Heart left ventricle (tissue), 16 donors: Measurements from ENCODE around the gene ZFYVE19. TPM values are rescaled to one million over a fixed set of nuclear protein-coding genes. Genes with fewer than 3 reads are reported as not detected.

Experiments
- ATAC-seq, 4 donors: fragments of 200-7000 bp; cut with Tn5 transposase; one replicate each; pipeline ENCODE4 v1.9.1; 2020 to 2022; ENCODE audit warnings: moderate library complexity in 4 of 4, mild to moderate bottlenecking in 3 of 4, moderate number of reproducible peaks in 1 of 4
- DNase-seq, 5 donors: peaks; one replicate each; pipeline ENCODE4 v3.0.0-alpha.2; 2020
- H3K27ac ChIP-seq, 12 donors: fragments of 200-600 bp; sonication (generic) in 4 of 12; one replicate each; pipeline versions ENCODE4 v1.5.0 to v1.8.0; 2016 to 2022; ENCODE audit warnings: mild to moderate bottlenecking in 2 of 12
- H3K27me3 ChIP-seq, 9 donors: fragments of 200-600 bp; sonication (generic) in 2 of 9; one replicate each; pipeline versions ENCODE4 v1.5.1 to v1.8.0; 2016 to 2022; ENCODE audit warnings: mild to moderate bottlenecking in 3 of 9
- H3K36me3 ChIP-seq, 9 donors: fragments of 200-600 bp; sonication (generic) in 2 of 9; one replicate each; pipeline versions ENCODE4 v1.5.0 to v1.8.0; 2018 to 2022; ENCODE audit warnings: mild to moderate bottlenecking in 2 of 9
- H3K4me1 ChIP-seq, 12 donors: fragments of 200-600 bp; sonication (generic) in 4 of 12; one replicate each; pipeline versions ENCODE4 v1.5.0 to v1.8.0; 2016 to 2022; ENCODE audit warnings: mild to moderate bottlenecking in 3 of 12
- H3K4me3 ChIP-seq, 12 donors: fragments of 200-600 bp; sonication (generic) in 4 of 12; one replicate each; pipeline versions ENCODE4 v1.5.0 to v1.8.0; 2017 to 2022; ENCODE audit warnings: mild to moderate bottlenecking in 9 of 12, moderate library complexity in 4 of 12
- H3K9me3 ChIP-seq, 12 donors: fragments of 200-600 bp; sonication (generic) in 4 of 12; one replicate each; pipeline versions ENCODE4 v1.5.0 to v1.8.0; 2016 to 2022; ENCODE audit warnings: mild to moderate bottlenecking in 1 of 12
- POLR2A ChIP-seq, 2 donors: fragments of 450-650 bp; IDR thresholded peaks; one replicate each; pipeline ENCODE4 v1.6.1; 2017; ENCODE audit warnings: antibody characterized with exemption in 2 of 2, mild to moderate bottlenecking in 2 of 2, moderate library complexity in 2 of 2
- WGBS, 4 donors: extraction: QIAGEN DNeasy Blood & Tissue Kit in 2 of 4; methylation state at CpG; one replicate each; pipeline versions ENCODE4 v1.1.5 to v1.1.7; 2013 to 2018; 5-methylcytosine and 5-hydroxymethylcytosine counted together
- intact Hi-C, 10 donors: fragments of 100-400 bp; cut with DNase I; formaldehyde crosslinking; loops; one replicate each; pipeline versions ENCODE4 v1.11.1 to v1.14.2; 2022
- polyA plus RNA-seq, 2 donors: library from polyadenylated mRNA; stranded (reverse); fragments of 200-250 nt; gene quantifications; one replicate each; pipeline ENCODE4 v1.2.3, GENCODE V29; 2013
- total RNA-seq, 9 donors: library from RNA; depleted of rRNA in 2 of 9; stranded (reverse); fragments of >200 nt in 2 of 9; fragmentation: NEBNext Ultra II Directional in 3 of 9; extraction: Animal tissue kit (Norgen Biotek cat#: 25700) in 3 of 9; gene quantifications; one replicate each; pipeline versions ENCODE4 v1.1.0 to v1.2.4, GENCODE V29; 2016 to 2023
- TF ChIP-seq, protein P1 (sequence below), 12 donors: fragments of 200-600 bp; sonication (generic) in 4 of 12; IDR thresholded peaks; one replicate each; pipeline versions ENCODE4 v1.5.0 to v1.8.0; 2018 to 2022; ENCODE audit warnings: antibody characterized with exemption in 12 of 12, mild to moderate bottlenecking in 5 of 12
- donor health status: ischemic (EF 13 %, LVEDD 7.1; RV severe dilation, severe dysfunction).
- donor health status: healthy with polysubstance abuse.
- donor health status: DM: no; HTN: yes; CAD: no.
- donor health status: DM: no; HTN: no; CAD: no.
- donor health status: ischemic (EF 25% LVEDD 6.9; RV normal size, moderate dysfunction).
- donor health status: ischemic (EF 25% LVEDD 5.7; RV mildly dilated, moderate dysfunction).
- donor health status: healthy.
- donor health status: DM: yes; HTN: yes; CAD: no.
- donor health status: ischemic (EF 35%, LVEDD 5.7; RV mildly dilated, moderate dysfunction).
- donor health status: nonischemic (EF 11% LVEDD 7.7; RV severe dilation, severe dysfunction).
- donor health status: DM: yes; HTN: yes; CAD: no.
- donor health status: PGD.
- donor health status: ischemic (EF 29% LVEDD 5.4; RV normal size, mild dysfunction).
- donor health status: nonischemic (EF 23%, LVEDD 6.1; RV moderate dilation, normal function).

The ZFYVE19 gene
- total and polyA plus RNA-seq, 11 donors = 10.5 to 27.1 (median 18.8) TPM

DNA sequence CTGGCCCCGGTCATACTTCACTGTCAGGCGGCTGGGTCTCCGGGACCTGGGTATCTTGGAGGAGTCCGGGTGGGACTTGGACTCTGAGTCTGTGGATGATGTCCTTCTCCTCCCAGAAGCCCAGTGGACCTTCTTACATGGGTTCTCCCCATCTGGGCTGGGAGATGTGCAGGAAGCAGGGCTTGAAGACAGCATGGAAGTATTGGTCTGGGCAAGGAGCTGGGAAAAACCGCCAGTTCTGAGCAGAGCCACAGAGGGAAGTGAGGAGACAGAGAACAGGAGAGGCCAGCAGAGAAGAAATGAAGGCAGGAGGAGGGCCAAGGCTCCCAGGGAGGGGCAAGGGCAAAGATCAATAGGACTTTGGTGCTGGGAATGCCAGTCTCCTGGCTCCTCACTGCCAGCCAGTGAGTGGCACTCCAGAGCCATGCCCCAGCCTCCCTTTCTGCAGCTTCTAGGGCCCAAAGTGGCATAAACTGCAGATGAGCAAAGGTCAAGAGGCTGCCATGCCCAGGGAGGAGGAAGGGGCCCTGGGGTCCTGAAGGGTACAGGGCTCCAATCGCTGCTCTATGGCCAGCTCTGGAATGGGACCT, 21.7 kb downstream of the ZFYVE19 start, which contains the start of gene PPP1R14D:
TSS of gene PPP1R14D (minus strand) at position 262 of the 590 bp plus-strand sequence. CDS start at position 195, 67 bp downstream.
- DNase-seq (no peak), ATAC-seq (no peak)
- H3K27ac ChIP-seq = no peak within 1 kb of the TSS
- no peak within 1 kb of the TSS for H3K4me3 ChIP-seq
- peaks cover 0 to 4% (median 0%) of the 10 kb centered on the region in 9 donors for H3K27me3 ChIP-seq
- intact Hi-C loops = no loop called here
- H3K9me3 ChIP-seq = no peaks in the 10 kb centered on the region
- WGBS, 4 donors = 85 to 94% (median 88%) methylated on average over 5 to 6 of the region's 6 CpGs
- H3K36me3 ChIP-seq = no peaks in the 10 kb centered on the region
- no peak for TF ChIP-seq POLR2A (IDR thresholded peaks at IDR 0.05)
- no peaks in the 10 kb centered on the region for H3K4me1 ChIP-seq

DNA sequence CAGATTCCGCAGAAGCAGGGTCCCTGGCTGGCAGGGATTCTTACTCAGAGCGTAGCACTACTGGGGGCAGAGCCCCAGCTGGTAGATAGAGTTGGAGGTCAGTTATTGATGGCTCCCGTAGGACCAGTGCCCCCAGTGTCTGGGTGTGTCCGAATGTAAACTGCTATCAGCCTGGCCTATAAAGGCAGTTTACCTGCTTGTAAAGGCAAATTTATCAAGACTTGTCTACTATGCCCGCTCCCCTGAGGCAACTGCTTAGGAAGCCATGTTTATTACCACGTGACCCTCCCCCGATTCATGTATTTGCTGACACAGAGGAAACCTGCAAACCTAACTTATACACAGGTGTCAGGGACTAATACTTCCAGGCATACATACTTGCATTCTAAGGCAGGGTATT, 22.2 kb downstream of the ZFYVE19 start:
- TF ChIP-seq POLR2A (IDR thresholded peaks at IDR 0.05) = no peak
- TF ChIP-seq, protein P1, sequence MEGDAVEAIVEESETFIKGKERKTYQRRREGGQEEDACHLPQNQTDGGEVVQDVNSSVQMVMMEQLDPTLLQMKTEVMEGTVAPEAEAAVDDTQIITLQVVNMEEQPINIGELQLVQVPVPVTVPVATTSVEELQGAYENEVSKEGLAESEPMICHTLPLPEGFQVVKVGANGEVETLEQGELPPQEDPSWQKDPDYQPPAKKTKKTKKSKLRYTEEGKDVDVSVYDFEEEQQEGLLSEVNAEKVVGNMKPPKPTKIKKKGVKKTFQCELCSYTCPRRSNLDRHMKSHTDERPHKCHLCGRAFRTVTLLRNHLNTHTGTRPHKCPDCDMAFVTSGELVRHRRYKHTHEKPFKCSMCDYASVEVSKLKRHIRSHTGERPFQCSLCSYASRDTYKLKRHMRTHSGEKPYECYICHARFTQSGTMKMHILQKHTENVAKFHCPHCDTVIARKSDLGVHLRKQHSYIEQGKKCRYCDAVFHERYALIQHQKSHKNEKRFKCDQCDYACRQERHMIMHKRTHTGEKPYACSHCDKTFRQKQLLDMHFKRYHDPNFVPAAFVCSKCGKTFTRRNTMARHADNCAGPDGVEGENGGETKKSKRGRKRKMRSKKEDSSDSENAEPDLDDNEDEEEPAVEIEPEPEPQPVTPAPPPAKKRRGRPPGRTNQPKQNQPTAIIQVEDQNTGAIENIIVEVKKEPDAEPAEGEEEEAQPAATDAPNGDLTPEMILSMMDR (IDR thresholded peaks at IDR 0.05) = no peak
- DNase-seq (no peak), ATAC-seq (no peak)
- peaks cover 0 to 4% (median 0%) of the 10 kb centered on the region in 9 donors for H3K27me3 ChIP-seq
- no peak overlapping the region for H3K4me3 ChIP-seq
- H3K27ac ChIP-seq = no peak overlapping the region
- 83 to 87% (median 85%) methylated on average over 7 of the region's 7 CpGs for WGBS, 4 donors
- no peaks in the 10 kb centered on the region for H3K9me3 ChIP-seq
- no peaks in the 10 kb centered on the region for H3K4me1 ChIP-seq
- H3K36me3 ChIP-seq = no peaks in the 10 kb centered on the region
- intact Hi-C loops = no loop called here

DNA sequence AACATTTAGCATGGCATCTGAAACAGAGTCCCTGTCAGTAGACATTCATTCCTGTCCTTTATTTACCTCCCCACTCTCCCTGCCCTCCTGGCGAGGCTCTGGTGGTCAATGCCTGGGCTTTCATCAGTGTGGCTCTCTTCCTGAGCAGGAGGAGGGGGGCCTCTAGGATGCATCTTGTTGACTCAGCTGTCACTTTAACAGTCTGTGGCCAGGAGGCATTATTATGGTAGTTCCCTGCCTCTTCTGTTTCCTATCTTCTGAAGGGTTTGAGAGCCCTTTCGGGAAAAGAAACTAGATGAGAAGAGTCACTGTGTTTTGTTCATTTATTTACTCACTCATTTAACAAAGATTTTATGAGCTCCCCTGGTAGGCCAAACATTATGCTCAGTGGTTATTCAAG, 24.0 kb downstream of the ZFYVE19 start:
- no peak overlapping the region for H3K27ac ChIP-seq
- no peaks in the 10 kb centered on the region for H3K4me1 ChIP-seq
- 59 to 72% (median 65%) methylated on average over 2 of the region's 2 CpGs for WGBS, 4 donors
- no peaks in the 10 kb centered on the region for H3K9me3 ChIP-seq
- intact Hi-C loops = no loop called here
- H3K4me3 ChIP-seq = no peak overlapping the region
- no peaks in the 10 kb centered on the region for H3K27me3 ChIP-seq
- no peaks in the 10 kb centered on the region for H3K36me3 ChIP-seq
- ATAC-seq = no peak
- TF ChIP-seq POLR2A (IDR thresholded peaks at IDR 0.05) = no peak
- TF ChIP-seq, protein P1 (IDR thresholded peaks at IDR 0.05) = no peak
- DNase-seq = no peak

DNA sequence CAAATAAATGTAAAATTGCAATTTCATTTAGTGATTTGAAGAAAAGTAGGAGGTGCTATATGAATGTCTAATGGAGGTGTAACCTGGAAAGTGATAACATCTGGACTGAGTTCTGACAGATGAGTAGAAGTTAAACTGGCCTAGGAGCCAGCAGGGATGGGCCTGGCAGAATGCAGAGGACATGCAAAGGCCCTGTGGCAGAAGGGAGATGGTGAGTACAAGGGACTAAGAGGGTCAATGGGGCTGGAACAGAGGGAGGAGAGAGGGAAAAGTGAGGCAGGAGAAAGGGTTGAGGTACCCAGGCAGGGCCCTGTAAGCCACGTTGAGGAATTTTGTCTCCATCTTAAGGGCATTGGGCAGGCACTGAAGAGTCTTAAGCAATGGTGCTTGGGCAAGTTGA, 25.0 kb downstream of the ZFYVE19 start:
- 69 to 75% (median 72%) methylated on average over 1 of the region's 1 CpG for WGBS, 4 donors

More for the DNA sequence above, 25.0 kb downstream of the ZFYVE19 start:
- intact Hi-C loops = no loop called here
- Histone ChIP-seq H3K27me3 (no peaks in the 10 kb centered on the region), H3K4me1 (no peaks in the 10 kb centered on the region), H3K27ac (no peak overlapping the region), H3K9me3 (no peaks in the 10 kb centered on the region), H3K4me3 (no peak overlapping the region), H3K36me3 (no peaks in the 10 kb centered on the region)
- DNase-seq (no peak), ATAC-seq (no peak)
- TF ChIP-seq, protein P1 (IDR thresholded peaks at IDR 0.05) = no peak
- TF ChIP-seq POLR2A (IDR thresholded peaks at IDR 0.05) = no peak
